NCI-H1930 (cell line): ENCODE measurements around the gene SLC16A5.
"Not testable (repeated sequence)": the region's sequence is repeated elsewhere in the genome, so short reads cannot be mapped to it uniquely, and the experiment has no call there.

Experiments
- DNase-seq, 2 experiments: peaks; one replicate each; lab custom pipeline; 2025; lab: John Stamatoyannopoulos, UW

Gene SLC16A5

GRCh38 chr17:75111777-75112335 lies 24.1 kb downstream of the SLC16A5 start:
- DNase-seq: no peak

DNA sequence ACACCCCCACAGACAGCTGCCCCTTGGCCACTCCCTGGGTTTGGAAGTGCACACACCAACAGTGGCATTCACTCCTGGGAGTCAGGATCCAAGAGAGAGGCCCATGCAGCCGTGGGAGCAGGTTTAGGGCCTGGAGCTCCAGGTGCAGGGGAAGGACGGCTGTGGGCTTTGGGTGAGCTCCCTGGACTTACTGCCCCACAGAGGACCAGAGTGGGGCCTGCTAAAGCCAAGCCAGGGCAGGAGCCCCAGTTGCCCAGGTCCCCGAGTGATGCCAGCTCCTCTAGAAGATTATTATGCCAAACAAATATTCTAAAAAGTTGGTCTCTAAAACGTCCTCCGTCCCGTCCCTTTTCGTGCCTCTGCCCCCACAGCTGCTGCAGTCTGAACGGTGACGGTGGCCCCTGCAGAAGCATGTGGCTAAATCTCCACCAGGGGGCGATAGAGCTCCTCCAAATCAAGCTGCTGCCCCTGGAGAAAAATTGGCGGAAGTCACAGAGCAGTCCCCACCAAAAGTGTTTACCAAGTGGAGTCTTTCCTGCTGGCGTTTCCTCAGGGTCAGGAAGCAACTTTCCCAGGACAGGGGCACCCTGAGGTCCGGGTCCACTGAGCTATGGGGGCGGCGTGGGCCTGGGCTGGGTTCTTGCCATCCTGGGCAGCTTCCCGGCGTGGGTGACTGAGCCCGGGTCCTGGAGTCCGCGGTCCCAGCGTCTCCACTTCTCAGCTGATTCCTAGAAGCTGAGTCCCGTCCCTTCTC lies 26.2 kb downstream of the SLC16A5 start:
- peak; percentile 70 to 81 for DNase-seq

GRCh38 chr17:75114552-75115314 lies 27.0 kb downstream of the SLC16A5 start:
- DNase-seq: no peak

GRCh38 chr17:75115555-75115954 lies 27.8 kb downstream of the SLC16A5 start:
- DNase-seq: no peak

DNA sequence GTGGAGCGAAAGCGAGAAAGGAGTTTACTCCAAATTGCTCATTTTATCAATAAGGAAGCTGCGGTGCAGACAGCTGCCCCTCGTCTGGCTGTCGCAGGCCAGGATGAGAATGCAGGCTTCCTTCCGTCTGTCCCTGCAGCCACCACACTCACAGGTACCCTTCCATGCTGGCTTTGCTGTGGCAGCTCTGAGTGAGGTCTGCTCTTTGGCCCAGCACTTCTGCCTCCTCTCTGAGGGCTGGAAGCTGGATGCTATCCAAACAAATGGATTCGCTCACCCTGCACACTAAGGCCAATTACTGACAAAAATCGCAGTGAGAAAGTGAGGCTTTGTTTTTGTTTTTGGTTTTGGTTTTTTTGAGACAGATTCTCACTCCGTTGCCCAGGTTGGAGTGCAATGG lies 29.0 kb downstream of the SLC16A5 start:
- DNase-seq: no peak

GRCh38 chr17:75118307-75118706 lies 30.6 kb downstream of the SLC16A5 start:
- no peak for DNase-seq

DNA sequence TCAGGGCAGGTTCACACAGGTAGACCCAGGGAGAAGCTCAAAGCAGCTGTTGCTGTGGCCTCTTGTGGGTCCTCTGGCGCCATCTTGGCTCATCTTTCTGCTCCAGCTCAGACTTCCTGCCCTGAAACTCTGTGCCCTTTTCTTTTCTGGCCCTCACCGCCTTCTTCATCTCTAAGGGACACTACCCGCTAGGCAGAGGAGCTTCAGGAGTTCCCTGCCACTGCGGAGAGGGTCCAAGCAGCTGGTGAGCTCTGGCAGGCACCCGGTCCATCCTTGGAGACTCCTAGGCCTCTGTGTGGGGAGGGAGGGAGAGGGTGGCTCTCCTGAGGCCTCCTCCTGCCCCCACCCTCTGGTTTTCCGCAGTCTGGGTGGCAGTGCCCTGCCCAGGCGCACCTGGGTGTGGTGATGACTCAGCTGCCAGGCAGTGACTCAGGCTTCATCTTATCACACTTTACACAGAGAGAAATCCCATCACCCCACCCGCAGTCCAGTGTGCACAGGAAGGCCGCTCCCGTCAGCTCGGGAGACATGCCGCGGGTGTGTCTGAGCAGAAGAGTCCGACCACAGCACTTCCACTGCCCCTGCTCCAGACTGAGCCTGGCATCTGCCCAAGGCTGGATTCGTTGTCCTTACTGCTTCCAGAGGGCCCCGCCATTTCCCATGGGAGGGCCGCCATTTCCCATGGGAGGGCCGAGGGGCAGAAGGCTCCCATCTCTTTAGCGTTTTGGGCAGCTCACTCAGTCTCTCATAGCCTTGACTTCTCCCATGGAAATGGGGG lies 36.5 kb downstream of the SLC16A5 start:
- DNase-seq: no peak

DNA sequence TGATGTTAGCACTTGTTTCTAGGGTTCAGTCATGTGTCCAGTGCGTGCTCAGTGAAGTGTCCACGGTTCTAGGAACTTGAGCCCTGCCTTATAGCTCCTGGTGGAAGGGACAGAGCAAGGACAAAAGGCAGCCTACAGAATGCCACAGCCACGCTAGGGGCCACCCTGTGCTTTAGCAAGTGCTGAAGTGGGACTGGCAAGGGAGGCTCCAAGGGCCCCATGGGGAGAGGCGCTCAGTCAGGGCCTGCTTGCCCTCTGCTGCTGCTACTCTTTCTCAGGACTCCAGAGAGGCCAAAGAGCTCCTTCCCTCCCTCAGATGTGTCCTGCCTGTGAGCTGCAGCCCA lies 37.0 kb downstream of the SLC16A5 start:
- DNase-seq: no peak

DNA sequence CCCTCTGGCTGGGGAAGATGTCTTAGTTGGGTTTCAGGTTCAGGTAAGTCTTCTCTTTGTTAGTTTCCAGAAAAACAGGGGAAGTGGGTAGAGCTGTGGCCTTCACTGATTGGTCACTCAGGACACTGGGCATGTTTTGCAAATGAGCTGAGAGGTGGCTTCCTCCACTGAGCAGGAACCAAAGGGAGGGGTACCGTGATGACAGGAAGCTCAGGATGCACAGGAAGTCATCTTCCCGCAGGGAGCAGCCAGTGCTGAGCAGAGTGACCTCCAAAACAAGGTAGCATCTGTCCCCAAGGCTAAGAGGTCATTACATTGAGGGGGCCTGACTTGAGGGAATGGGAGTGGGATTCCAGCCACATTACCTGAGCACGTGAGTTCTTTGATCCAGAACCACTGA lies 38.2 kb downstream of the SLC16A5 start:
- no peak for DNase-seq

DNA sequence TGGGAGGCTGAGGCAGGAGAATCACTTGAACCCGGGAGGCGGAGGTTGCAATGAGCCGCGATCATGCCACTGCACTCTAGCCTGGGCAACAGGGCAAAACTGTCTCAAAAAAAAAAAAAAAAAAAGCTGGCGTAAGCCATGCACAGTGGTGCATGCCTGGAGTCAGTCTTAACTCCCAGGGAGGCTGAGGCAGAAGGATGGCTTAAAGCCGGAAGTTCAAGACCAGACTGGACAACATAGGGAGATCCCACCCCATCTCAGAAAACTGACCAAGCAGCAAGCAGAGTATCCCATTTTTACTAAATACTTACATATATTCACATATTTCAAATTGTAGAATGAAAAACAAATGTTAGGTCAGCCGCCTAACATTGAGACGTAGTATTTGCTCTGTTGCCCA lies 39.2 kb downstream of the SLC16A5 start:
- no peak for DNase-seq

GRCh38 chr17:75127936-75128335 lies 40.2 kb downstream of the SLC16A5 start:
- DNase-seq: not testable (repeated sequence)

DNA sequence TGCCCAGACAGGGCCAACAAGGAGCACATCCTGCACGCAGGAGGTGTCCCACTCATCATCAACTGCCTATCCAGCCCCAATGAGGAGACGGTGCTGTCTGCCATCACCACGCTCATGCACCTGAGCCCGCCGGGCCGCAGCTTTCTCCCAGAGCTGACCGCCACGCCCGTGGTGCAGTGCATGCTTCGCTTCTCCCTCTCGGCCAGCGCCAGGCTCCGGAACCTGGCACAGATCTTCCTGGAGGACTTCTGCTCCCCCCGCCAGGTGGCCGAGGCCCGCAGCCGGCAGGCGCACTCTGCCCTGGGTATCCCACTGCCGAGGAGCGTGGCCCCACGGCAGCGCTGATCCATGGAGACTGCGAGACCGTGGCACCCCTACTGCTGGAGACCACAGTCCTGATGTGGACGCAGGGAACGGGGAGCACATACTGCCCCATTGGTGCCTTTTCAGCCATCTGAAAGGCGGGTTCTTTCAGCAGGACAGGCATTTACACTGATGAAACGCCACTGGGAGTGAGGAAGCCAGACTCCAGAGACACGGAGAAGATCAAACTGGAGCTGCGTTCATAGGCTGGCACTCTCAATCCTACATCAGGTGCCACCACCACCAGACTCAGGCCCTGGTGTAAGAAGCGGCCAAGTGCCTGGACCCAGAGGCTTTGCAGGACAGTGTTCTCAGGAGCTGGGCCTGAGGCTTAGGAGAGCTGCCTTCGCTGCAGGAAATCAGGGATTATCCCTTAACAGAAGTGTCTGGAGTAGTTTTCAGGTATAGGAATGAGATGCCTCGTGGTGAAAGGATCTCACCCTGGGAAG lies 41.1 kb downstream of the SLC16A5 start:
- no peak for DNase-seq

DNA sequence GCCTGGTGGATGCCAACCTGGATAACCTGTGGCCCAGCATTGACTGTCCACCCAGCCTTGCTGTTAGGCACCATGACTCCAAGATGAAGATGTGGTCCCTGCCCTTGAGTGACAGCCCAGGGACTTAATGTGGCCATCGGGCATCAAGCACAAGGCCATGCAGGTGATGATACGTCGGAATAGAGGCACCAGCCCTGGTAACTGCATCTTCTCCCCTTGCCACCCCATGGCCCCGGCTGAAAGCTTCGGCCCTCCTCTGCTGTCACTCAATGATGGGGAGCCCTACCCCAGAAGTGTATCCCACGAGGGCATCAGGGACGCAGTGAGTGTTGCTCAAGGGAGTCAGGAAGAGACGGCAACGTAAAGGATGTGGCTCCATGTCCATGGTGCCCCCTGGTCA lies 41.8 kb downstream of the SLC16A5 start:
- DNase-seq: no peak

GRCh38 chr17:75130059-75130631 lies 42.4 kb downstream of the SLC16A5 start:
- no peak for DNase-seq

DNA sequence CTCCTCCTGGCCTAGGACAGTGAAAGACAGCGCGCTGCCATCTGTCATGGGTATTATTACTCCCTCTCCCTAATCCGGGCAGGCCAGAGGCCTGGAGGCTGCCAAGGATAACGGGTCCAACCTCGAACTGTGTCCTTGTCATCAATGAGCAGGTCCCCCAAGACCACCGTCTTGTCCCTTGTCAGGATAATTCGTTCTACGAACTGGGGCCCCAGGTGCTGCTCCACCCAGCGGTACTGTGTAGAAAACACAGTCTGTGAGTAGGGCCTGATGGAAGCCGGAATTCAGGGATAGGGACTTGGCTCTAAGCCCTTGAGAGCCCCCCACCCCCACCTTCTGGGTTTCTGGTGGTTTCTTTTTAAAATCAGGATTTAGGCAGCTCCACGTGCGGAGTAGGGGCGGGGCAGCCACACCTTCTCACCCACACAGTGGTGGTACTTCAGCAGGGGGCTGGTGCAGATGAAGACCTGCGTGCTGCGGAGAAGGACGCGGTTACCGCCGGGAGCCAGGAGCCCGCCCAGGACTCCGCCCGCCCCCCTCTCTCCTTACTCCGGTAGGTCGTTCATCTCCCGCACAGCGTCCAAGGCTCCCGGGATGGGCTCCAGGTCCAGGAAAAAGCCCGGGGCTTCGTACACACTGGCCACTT lies 43.0 kb downstream of the SLC16A5 start:
- DNase-seq: peak; percentile 50 to 66

DNA sequence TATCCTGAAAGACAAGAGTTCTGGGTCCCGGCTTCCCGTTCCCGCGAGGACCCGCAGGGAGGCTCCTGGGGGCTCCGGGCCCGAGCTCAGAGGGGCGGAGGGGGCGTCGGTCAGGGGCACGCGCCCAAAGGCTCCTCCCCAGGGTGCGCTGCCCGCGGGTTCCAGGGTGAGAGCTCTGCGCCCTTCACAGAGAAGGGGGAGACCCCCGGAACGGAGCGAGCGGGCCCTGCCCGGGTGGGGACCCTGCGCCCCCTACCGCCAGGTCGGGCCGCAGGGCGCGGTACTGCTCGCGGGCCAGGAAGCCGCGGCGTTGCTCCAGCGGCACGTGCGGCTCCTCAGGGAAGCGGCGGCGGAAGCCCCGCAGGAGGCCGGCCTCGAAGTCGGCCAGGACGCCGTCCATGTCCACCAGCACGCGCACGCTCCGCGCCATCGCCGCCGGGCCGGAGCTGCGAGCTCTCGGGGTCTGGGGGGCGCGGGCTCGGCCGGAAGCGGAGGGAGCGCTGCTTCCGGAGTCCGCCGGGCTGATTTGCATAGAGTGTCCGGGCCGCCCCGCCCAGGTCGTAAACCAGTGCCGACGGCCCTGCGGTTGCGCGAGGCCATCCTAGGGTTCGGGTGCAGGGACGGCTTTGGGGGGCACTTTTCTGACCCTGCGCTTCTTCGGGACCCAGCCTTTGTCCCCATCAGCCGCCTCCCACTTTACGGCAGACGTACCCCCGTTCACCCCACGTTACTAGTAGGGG lies 43.7 kb downstream of the SLC16A5 start, which contains the start of gene NT5C:
TSS of gene NT5C (minus strand) at position 465 of the 740 bp plus-strand sequence. CDS start at position 430, 35 bp downstream.
- peak; percentile 85 to 90 for DNase-seq

GRCh38 chr17:75132018-75133000 lies 44.6 kb downstream of the SLC16A5 start:
- not testable (repeated sequence) for DNase-seq

- no peak for DNase-seq
Observed at GRCh38 chr17:75133001-75133400, 45.2 kb downstream of the SLC16A5 start.
